ENCODE measurements around the gene MANSC1. TPM values are rescaled to one million over a fixed set of nuclear protein-coding genes. Genes with fewer than 3 reads are reported as not detected.

The MANSC1 gene
- total RNA-seq, 1 experiment from 2014 or later: 9.1 TPM

- H2BK120ac ChIP-seq (ENCODE audit: low read depth, low read length, poor library complexity, severe bottlenecking): no peak overlapping the region
- no peak overlapping the region for H3K4me3 Mint-ChIP-seq
- H3K4ac ChIP-seq (ENCODE audit: low read depth, low read length): no peak overlapping the region
- H2AK5ac ChIP-seq (ENCODE audit: insufficient read length, low read length): no peak overlapping the region
- H4K5ac ChIP-seq (ENCODE audit: insufficient read length, low read depth, low read length): no peak overlapping the region
- H3K79me2 ChIP-seq (ENCODE audit: insufficient read depth, low read length): no peaks in the 10 kb centered on the region
- no peak overlapping the region for H4K91ac ChIP-seq (ENCODE audit: insufficient read length, low read depth, low read length)
- peaks cover 7% of the 10 kb centered on the region; the same call in 1 of the 2 replicates for H3K4me1 ChIP-seq (ENCODE audit: insufficient read depth, low read length)
- H3K56ac ChIP-seq (ENCODE audit: insufficient read length, low read depth, low read length): no peak overlapping the region
- no CpG with 5 or more reads among the region's 6 CpGs for WGBS (ENCODE audit: extremely low coverage, insufficient read length, low lambda C conversion rate)
- H3K18ac ChIP-seq (ENCODE audit: insufficient read length, low read depth, low read length): no peak overlapping the region
- no peak overlapping the region for H4K8ac ChIP-seq (replicated peaks; ENCODE audit: insufficient read length, low read depth, low read length)
- H2BK20ac ChIP-seq (ENCODE audit: low read depth, low read length, poor library complexity, severe bottlenecking): no peak overlapping the region
- H3K9ac ChIP-seq (ENCODE audit: extremely low read depth, insufficient read length, low read length): no peak overlapping the region
- H3K14ac ChIP-seq (ENCODE audit: insufficient read depth, low read length): no peak overlapping the region
- H2BK12ac ChIP-seq (ENCODE audit: insufficient read length, low read depth, low read length): no peak overlapping the region
- 0 out of 7 replicates have a peak overlapping the region, but pooled peaks of 1 of the 3 experiments have one; percentile 66 for H3K27ac Mint-ChIP-seq
- H2BK5ac ChIP-seq (ENCODE audit: insufficient read length, low read length): no peak overlapping the region
- no peak for TF ChIP-seq CTCF (conservative IDR thresholded peaks at IDR 0.05)
- no peak overlapping the region for H3K27ac ChIP-seq (ENCODE audit: insufficient read length, low read depth, low read length)
- DNase-seq: no peak
- no peaks in the 10 kb centered on the region for H3K79me1 ChIP-seq (ENCODE audit: insufficient read depth, low read depth, low read length, poor library complexity, severe bottlenecking)
- no peak overlapping the region for H2BK15ac ChIP-seq (ENCODE audit: low read depth, low read length)
- H3K36me3 Mint-ChIP-seq (ENCODE audit: insufficient read depth in 1 of 3, low read depth in 3 of 3): peaks cover 10 to 27% (median 14%) of the 10 kb centered on the region in 3 experiments
- H4K20me1 ChIP-seq (ENCODE audit: control insufficient read depth, insufficient read depth, insufficient read length): no peaks in the 10 kb centered on the region
- H3T11ph ChIP-seq (ENCODE audit: low read length): no peak overlapping the region
- no peaks in the 10 kb centered on the region for H3K27me3 ChIP-seq (ENCODE audit: insufficient read depth, low read length)
- no peak overlapping the region for H3K4me2 ChIP-seq (ENCODE audit: insufficient read depth, insufficient read length, low read length)
- H3K23ac ChIP-seq (ENCODE audit: insufficient read length, low read depth, low read length): no peak overlapping the region
- H3K4me1 Mint-ChIP-seq: peaks cover 39 to 42% of the 10 kb centered on the region in 2 experiments
- no peaks in the 10 kb centered on the region for H3K27me3 Mint-ChIP-seq (ENCODE audit: low read depth)
- peaks cover 10 to 21% of the 10 kb centered on the region in 2 experiments for H3K9me3 Mint-ChIP-seq
- no peaks in the 10 kb centered on the region for H3K23me2 ChIP-seq (ENCODE audit: insufficient read length, low read depth, low read length, poor library complexity, severe bottlenecking)
- no peak overlapping the region for H2AFZ ChIP-seq (ENCODE audit: low read length)
- no peaks in the 10 kb centered on the region for H3K9me3 ChIP-seq (ENCODE audit: control insufficient read depth, low read depth, low read length)
These were observed 31.0 kb upstream of the MANSC1 start for GRCh38 chr12:12380949-12381593.
